CD14-positive monocyte (primary cell): ENCODE data around the gene MICU1. TPM values are rescaled to one million over a fixed set of nuclear protein-coding genes. Genes with fewer than 3 reads are reported as not detected.

Experiments
- DNase-seq, 3 donors: peaks; one replicate each; pipeline ENCODE4 v3.0.0-alpha.2; 2011 to 2022
- H2AFZ ChIP-seq: 2 replicates; pipeline ENCODE4 v1.6.0; 2012; ENCODE audit warnings: mild to moderate bottlenecking, low read depth, low read length, inconsistent platforms; ENCODE audit not compliant: insufficient read depth, poor library complexity, severe bottlenecking
- H3K27ac ChIP-seq, 2 donors: 1 replicate in 1 of 2; 2 replicates in 1 of 2; pipeline ENCODE4 v1.5.1; 2012 to 2013; ENCODE audit warnings: low read length in 2 of 2, control low read depth in 1 of 2, inconsistent platforms in 1 of 2, low read depth in 1 of 2, mild to moderate bottlenecking in 1 of 2
- H3K27me3 ChIP-seq, 2 donors: one replicate each; pipeline versions ENCODE4 v1.6.0 to v1.6.1; 2011 to 2013; ENCODE audit warnings: low read length in 2 of 2; ENCODE audit not compliant: control insufficient read depth in 2 of 2, insufficient read depth in 2 of 2
- H3K36me3 ChIP-seq, 2 donors: replicated peaks in 1 of 2; 1 replicate in 1 of 2; 2 replicates in 1 of 2; pipeline versions ENCODE4 v1.5.1 to v1.6.1; 2012 to 2013; ENCODE audit warnings: low read length in 2 of 2, control low read depth in 1 of 2, inconsistent platforms in 1 of 2, mild to moderate bottlenecking in 1 of 2; ENCODE audit not compliant: insufficient read depth in 2 of 2, control insufficient read depth in 1 of 2
- H3K4me1 ChIP-seq, 2 donors: 1 replicate in 1 of 2; 2 replicates in 1 of 2; pipeline versions ENCODE4 v1.5.1 to v1.6.1; 2012 to 2013; ENCODE audit warnings: low read length in 2 of 2, control low read depth in 1 of 2, inconsistent platforms in 1 of 2, mild to moderate bottlenecking in 1 of 2, moderate library complexity in 1 of 2; ENCODE audit not compliant: insufficient read depth in 2 of 2, control insufficient read depth in 1 of 2
- H3K4me2 ChIP-seq: replicated peaks from 2 replicates; pipeline ENCODE3; 2012; ENCODE audit warnings: low read length, moderate library complexity, mild to moderate bottlenecking; ENCODE audit not compliant: poor library complexity, severe bottlenecking; ENCODE audit errors: extremely low read depth
- H3K4me3 ChIP-seq, 3 experiments: fragments of 200-600 bp in 1 of 3; sonication (generic) in 1 of 3; replicated peaks in 1 of 3; 1 replicate in 2 of 3; 2 replicates in 1 of 3; pipeline ENCODE4 v1.5.1; 2011 to 2013; ENCODE audit warnings: low read length in 3 of 3, mild to moderate bottlenecking in 3 of 3, control low read depth in 2 of 3, low read depth in 2 of 3, inconsistent platforms in 1 of 3, moderate library complexity in 1 of 3
- H3K79me2 ChIP-seq: 2 replicates; pipeline ENCODE4 v1.6.0; 2012; ENCODE audit warnings: mild to moderate bottlenecking, control low read depth, inconsistent platforms, low read length, moderate library complexity; ENCODE audit not compliant: insufficient read depth
- H3K9ac ChIP-seq: 2 replicates; pipeline ENCODE4 v1.6.0; 2017; ENCODE audit warnings: low read length, mild to moderate bottlenecking; ENCODE audit not compliant: insufficient read depth, poor library complexity, severe bottlenecking
- H3K9me3 ChIP-seq, 2 donors: replicated peaks in 1 of 2; 1 replicate in 1 of 2; 2 replicates in 1 of 2; pipeline versions ENCODE4 v1.5.1 to v1.6.1; 2012 to 2013; ENCODE audit warnings: low read length in 2 of 2, control low read depth in 1 of 2; ENCODE audit not compliant: control insufficient read depth in 1 of 2, insufficient read depth in 1 of 2
- H4K20me1 ChIP-seq: 2 replicates; pipeline ENCODE4 v1.6.0; 2012; ENCODE audit warnings: mild to moderate bottlenecking, low read length, control low read depth, moderate library complexity; ENCODE audit not compliant: insufficient read depth
- H3K27ac Mint-ChIP-seq, 7 donors: one replicate each; pipeline ENCODE4 v1.8.0; 2020; ENCODE audit warnings: mild to moderate bottlenecking in 7 of 7, mixed read lengths in 7 of 7, moderate library complexity in 6 of 7, inconsistent platforms in 2 of 7
- H3K27me3 Mint-ChIP-seq, 3 donors: one replicate each; pipeline ENCODE4 v1.8.0; 2021 to 2022; ENCODE audit warnings: low read depth in 3 of 3, mild to moderate bottlenecking in 3 of 3, mixed read lengths in 3 of 3, moderate library complexity in 3 of 3, inconsistent platforms in 1 of 3
- H3K36me3 Mint-ChIP-seq, 2 donors: one replicate each; pipeline ENCODE4 v1.8.0; 2020; ENCODE audit warnings: mixed read lengths in 2 of 2, inconsistent platforms in 1 of 2, mild to moderate bottlenecking in 1 of 2
- H3K4me1 Mint-ChIP-seq: one replicate; pipeline ENCODE4 v1.8.0; 2020; ENCODE audit warnings: mild to moderate bottlenecking, mixed read lengths
- H3K4me3 Mint-ChIP-seq, 2 donors: one replicate each; pipeline ENCODE4 v1.8.0; 2020; ENCODE audit warnings: mild to moderate bottlenecking in 2 of 2, mixed read lengths in 2 of 2, moderate library complexity in 1 of 2
- H3K9me3 Mint-ChIP-seq, 7 donors: one replicate each; pipeline ENCODE4 v1.8.0; 2020 to 2022; ENCODE audit warnings: mixed read lengths in 7 of 7, mild to moderate bottlenecking in 6 of 7, moderate library complexity in 6 of 7, inconsistent platforms in 2 of 7
- CTCF ChIP-seq: fragments of 200-600 bp; IDR thresholded peaks from one replicate; pipeline ENCODE4 v1.8.0; 2022; ENCODE audit warnings: antibody characterized with exemption, mild to moderate bottlenecking
- WGBS: methylation state at CpG from one replicate; pipeline ENCODE4 v1.1.5; 2013; ENCODE audit warnings: missing lambda C conversion rate; ENCODE audit not compliant: insufficient coverage; 5-methylcytosine and 5-hydroxymethylcytosine counted together
- intact Hi-C, 2 donors: fragments of 100-400 bp; cut with micrococcal nuclease; formaldehyde crosslinking; loops; one replicate each; pipeline versions ENCODE4 v1.15.0 to v1.15.1; 2023
- polyA plus RNA-seq, 3 donors: library from polyadenylated mRNA; depleted of rRNA in 1 of 3; unstranded in 2 of 3; stranded (reverse) in 1 of 3; fragments of 300-500 nt in 2 of 3; fragments of >200 nt in 1 of 3; fragmentation: Illumina TruSeq in 2 of 3; gene quantifications; 1 replicate in 2 of 3; 2 replicates in 1 of 3; pipeline ENCODE4 v1.2.3, GENCODE V29; 2012 to 2021

Gene MICU1
- polyA plus RNA-seq, 3 donors = 51.1 to 76.4 (median 51.7) TPM

- Mint-ChIP-seq H3K27ac (no peak overlapping the region), H3K4me3 (no peak overlapping the region)
- WGBS = no CpG with 5 or more reads among the region's 4 CpGs
Observed at GRCh38 chr10:72665925-72666324, 40.0 kb upstream of the MICU1 start.

GRCh38 chr10:72663971-72664370, 38.1 kb upstream of the MICU1 start:
- Histone ChIP-seq H3K9me3 (no peaks in the 10 kb centered on the region), H4K20me1 (no peaks in the 10 kb centered on the region), H2AFZ (peak overlapping the region; percentile 29), H3K27me3 (no peaks in the 10 kb centered on the region), H3K4me2 (no peak overlapping the region), H3K4me1 (no peaks in the 10 kb centered on the region), H3K9ac (no peak overlapping the region), H3K79me2 (no peaks in the 10 kb centered on the region), H3K27ac (no peak overlapping the region), H3K4me3 (no peak overlapping the region), H3K36me3 (no peaks in the 10 kb centered on the region)
- intact Hi-C loops = no loop called here
- H3K27ac Mint-ChIP-seq = no peak overlapping the region
- H3K4me1 Mint-ChIP-seq = peaks cover 4% of the 10 kb centered on the region
- no peak overlapping the region for H3K4me3 Mint-ChIP-seq
- peaks cover 0 to 1% (median 1%) of the 10 kb centered on the region in 3 donors for H3K27me3 Mint-ChIP-seq
- DNase-seq = no peak
- no peak for TF ChIP-seq CTCF
- no peaks in the 10 kb centered on the region for H3K9me3 Mint-ChIP-seq
- H3K36me3 Mint-ChIP-seq = no peaks in the 10 kb centered on the region

More at GRCh38 chr10:72665925-72666324, 40.0 kb upstream of the MICU1 start:
- H3K4me3 ChIP-seq = no peak overlapping the region
- Mint-ChIP-seq H3K9me3 (peaks cover 0 to 5% (median 0%) of the 10 kb centered on the region in 7 donors), H3K36me3 (no peaks in the 10 kb centered on the region), H3K27me3 (peaks cover 0 to 1% (median 1%) of the 10 kb centered on the region in 3 donors), H3K4me1 (peaks cover 4% of the 10 kb centered on the region)
- intact Hi-C loops = no loop called here
- H3K27me3 ChIP-seq = no peaks in the 10 kb centered on the region
- no peaks in the 10 kb centered on the region for H4K20me1 ChIP-seq
- H3K9ac ChIP-seq = no peak overlapping the region
- no peak overlapping the region for H3K4me2 ChIP-seq
- H3K4me1 ChIP-seq = no peaks in the 10 kb centered on the region
- H3K9me3 ChIP-seq = no peaks in the 10 kb centered on the region
- DNase-seq = no peak
- no peak for TF ChIP-seq CTCF
- H3K27ac ChIP-seq = no peak overlapping the region
- no peaks in the 10 kb centered on the region for H3K36me3 ChIP-seq
- H3K79me2 ChIP-seq = no peaks in the 10 kb centered on the region
- no peak overlapping the region for H2AFZ ChIP-seq
